ENCODE measurements around the gene CYP26C1. TPM values are rescaled to one million over a fixed set of nuclear protein-coding genes. Genes with fewer than 3 reads are reported as not detected.

CYP26C1 gene
- total and polyA plus RNA-seq, 2 of the 4 experiments (the other 2 are of a cell fraction): 0.02 TPM; not detected in 1

DNA sequence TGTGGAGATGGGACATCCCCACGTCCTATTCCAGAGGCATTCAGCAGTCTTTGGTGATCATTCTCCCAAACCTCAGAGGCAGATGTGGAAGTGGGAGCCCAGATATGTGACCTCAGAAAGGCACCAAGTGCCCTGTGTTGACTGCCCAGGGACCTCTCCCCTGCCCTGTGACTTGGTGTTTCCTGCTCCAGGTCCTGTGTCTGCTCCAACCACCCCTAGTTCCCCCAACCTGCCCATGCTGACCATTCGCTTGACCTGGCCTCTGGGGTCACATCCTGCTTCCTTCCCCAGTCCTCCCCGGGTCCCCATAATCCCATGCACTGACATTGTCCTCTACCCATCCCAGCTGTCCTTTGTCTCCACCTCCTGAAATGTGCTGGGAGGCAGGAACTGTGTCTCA, 20.7 kb downstream of the CYP26C1 start:
- dilution Hi-C loops (cut with HindIII; ENCODE audit: low sequenced_read_pairs, unreplicated experiment): no loop called here
- Histone ChIP-seq H2AK5ac (ENCODE audit: low read depth, low read length) (no peak overlapping the region), H2AFZ (replicated peaks; ENCODE audit: low read length, poor library complexity) (no peak overlapping the region), H3K4ac (ENCODE audit: low read depth, low read length) (no peak overlapping the region), H4K8ac (ENCODE audit: low read depth in 2 of 2, low read length in 2 of 2) (no peak overlapping the region), H2BK15ac (ENCODE audit: low read depth, low read length) (no peak overlapping the region), H2AK9ac (replicated peaks; ENCODE audit: low read depth, low read length, poor library complexity) (no peak overlapping the region), H3K9ac (ENCODE audit: low read depth, low read length) (no peak overlapping the region), H3K27ac (ENCODE audit: insufficient read depth, low read length) (no peak overlapping the region), H3K9me3 (ENCODE audit: control insufficient read depth, insufficient read depth, low read length) (no peaks in the 10 kb centered on the region), H2BK120ac (ENCODE audit: low read depth, low read length) (no peak overlapping the region), H2BK5ac (ENCODE audit: low read depth, low read length, poor library complexity, severe bottlenecking) (no peak overlapping the region), H3K4me3 (ENCODE audit: insufficient read depth, low read depth, low read length) (no peak overlapping the region), H3K56ac (ENCODE audit: extremely low read depth, insufficient read depth, low read length) (no peak overlapping the region), H3K36me3 (ENCODE audit: control insufficient read depth, insufficient read depth, low read length) (no peaks in the 10 kb centered on the region), H3K4me2 (ENCODE audit: low read depth, low read length) (no peak overlapping the region), H4K91ac (ENCODE audit: insufficient read depth, low read depth, low read length) (no peak overlapping the region), H3K4me1 (ENCODE audit: control insufficient read depth, insufficient read depth, low read length) (0 out of 2 replicates have a peak, but pooled peaks cover 2% of the 10 kb centered on the region), H3K18ac (ENCODE audit: low read depth, low read length) (no peak overlapping the region), H3K27me3 (ENCODE audit: control insufficient read depth, insufficient read depth, low read length) (peaks cover 21% of the 10 kb centered on the region), H3K79me1 (ENCODE audit: low read depth in 1 of 2, low read length in 2 of 2) (no peaks in the 10 kb centered on the region), H3K23ac (ENCODE audit: low read depth, low read length) (no peak overlapping the region), H3K14ac (replicated peaks; ENCODE audit: low read depth, low read length) (no peak overlapping the region), H4K5ac (ENCODE audit: low read depth, low read length) (no peak overlapping the region), H4K20me1 (ENCODE audit: insufficient read depth, low read length) (no peaks in the 10 kb centered on the region), H2BK20ac (ENCODE audit: low read depth, low read length) (no peak overlapping the region), H3K9me1 (ENCODE audit: insufficient read depth, low read length) (no peaks in the 10 kb centered on the region)
- WGBS, 2 experiments (ENCODE audit: extremely low coverage in 2 of 2, insufficient read length in 1 of 2): 81% methylated on average over 2 of the region's 3 CpGs; no CpG with 5 or more reads in 1 of the 2 experiments
- in situ Hi-C loops (cut with MboI; ENCODE audit: low sequenced_read_pairs): loop anchor here (5.0 to 10.0 kb wide), 2 partner anchors 211 to 433 kb away; no protein-coding TSS in a partner anchor
- TF ChIP-seq, protein P1, sequence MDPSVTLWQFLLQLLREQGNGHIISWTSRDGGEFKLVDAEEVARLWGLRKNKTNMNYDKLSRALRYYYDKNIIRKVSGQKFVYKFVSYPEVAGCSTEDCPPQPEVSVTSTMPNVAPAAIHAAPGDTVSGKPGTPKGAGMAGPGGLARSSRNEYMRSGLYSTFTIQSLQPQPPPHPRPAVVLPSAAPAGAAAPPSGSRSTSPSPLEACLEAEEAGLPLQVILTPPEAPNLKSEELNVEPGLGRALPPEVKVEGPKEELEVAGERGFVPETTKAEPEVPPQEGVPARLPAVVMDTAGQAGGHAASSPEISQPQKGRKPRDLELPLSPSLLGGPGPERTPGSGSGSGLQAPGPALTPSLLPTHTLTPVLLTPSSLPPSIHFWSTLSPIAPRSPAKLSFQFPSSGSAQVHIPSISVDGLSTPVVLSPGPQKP (IDR thresholded peaks at IDR 0.05; ENCODE audit: borderline replicate concordance, low read depth, low read length): no peak
- TF ChIP-seq BHLHE40 (IDR thresholded peaks at IDR 0.05; ENCODE audit: low read depth, low read length): no peak
- no peak for TF ChIP-seq CTCF (conservative IDR thresholded peaks at IDR 0.05; ENCODE audit: low read depth, low read length)
- TF ChIP-seq MXI1 (IDR thresholded peaks at IDR 0.05; ENCODE audit: borderline replicate concordance, low read depth, low read length): no peak
- no peak for TF ChIP-seq RAD21 (IDR thresholded peaks at IDR 0.05; ENCODE audit: low read length)
- TF ChIP-seq, protein P2, sequence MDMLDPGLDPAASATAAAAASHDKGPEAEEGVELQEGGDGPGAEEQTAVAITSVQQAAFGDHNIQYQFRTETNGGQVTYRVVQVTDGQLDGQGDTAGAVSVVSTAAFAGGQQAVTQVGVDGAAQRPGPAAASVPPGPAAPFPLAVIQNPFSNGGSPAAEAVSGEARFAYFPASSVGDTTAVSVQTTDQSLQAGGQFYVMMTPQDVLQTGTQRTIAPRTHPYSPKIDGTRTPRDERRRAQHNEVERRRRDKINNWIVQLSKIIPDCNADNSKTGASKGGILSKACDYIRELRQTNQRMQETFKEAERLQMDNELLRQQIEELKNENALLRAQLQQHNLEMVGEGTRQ (IDR thresholded peaks at IDR 0.05; ENCODE audit: low read depth, low read length): no peak
- TF ChIP-seq RFX5 (IDR thresholded peaks at IDR 0.05; ENCODE audit: low read depth, low read length): no peak
- no peak for TF ChIP-seq POLR2A (IDR thresholded peaks at IDR 0.05; ENCODE audit: low read depth, low read length)
- TF ChIP-seq SMC3 (IDR thresholded peaks at IDR 0.05; ENCODE audit: low read depth, low read length): no peak
- no peak for TF ChIP-seq NFE2L2 (IDR thresholded peaks at IDR 0.05; ENCODE audit: low read depth, low read length)
- no peak for TF ChIP-seq FOS (IDR thresholded peaks at IDR 0.05; ENCODE audit: low read depth, low read length)
- TF ChIP-seq CHD1 (IDR thresholded peaks at IDR 0.05; ENCODE audit: low read depth, low read length): no peak
- TF ChIP-seq MAZ (IDR thresholded peaks at IDR 0.05; ENCODE audit: borderline replicate concordance, low read depth, low read length): no peak
- no peak for TF ChIP-seq CEBPB (IDR thresholded peaks at IDR 0.05; ENCODE audit: low read depth, low read length)
- no peak for TF ChIP-seq MAFK (IDR thresholded peaks at IDR 0.05; ENCODE audit: low read depth, low read length)
- TF ChIP-seq RCOR1 (IDR thresholded peaks at IDR 0.05; ENCODE audit: insufficient replicate concordance, low read length): no peak
- BruUV-seq (replicated peaks): no TSS peak
- no peak for DNase-seq
- intact Hi-C loops (cut with micrococcal nuclease): loop anchor here (2.0 kb wide), 2 partner anchors 271 to 429 kb away; no protein-coding TSS in a partner anchor
- no peak for ATAC-seq (ENCODE audit: low read depth)
- ChIA-PET POLR2A (ENCODE audit: unreplicated experiment) (no interaction called here), CTCF (interaction anchor here (1.2 kb wide), 1 partner anchor 208 kb away, joined by 3 read pairs; no protein-coding TSS in a partner anchor)
